Stimulated activated CD8-positive, alpha-beta memory T cell treated with anti-CD3 and anti-CD28 coated beads, Interleukin-4, amount 100 ng/mL, for 24 hours (primary cell): ENCODE results near the gene PHETA1.

Source experiments
- DNase-seq: peaks from one replicate; pipeline ENCODE4 v3.0.0-alpha.2; 2020; ENCODE audit warnings: low read depth

The PHETA1 gene

DNA sequence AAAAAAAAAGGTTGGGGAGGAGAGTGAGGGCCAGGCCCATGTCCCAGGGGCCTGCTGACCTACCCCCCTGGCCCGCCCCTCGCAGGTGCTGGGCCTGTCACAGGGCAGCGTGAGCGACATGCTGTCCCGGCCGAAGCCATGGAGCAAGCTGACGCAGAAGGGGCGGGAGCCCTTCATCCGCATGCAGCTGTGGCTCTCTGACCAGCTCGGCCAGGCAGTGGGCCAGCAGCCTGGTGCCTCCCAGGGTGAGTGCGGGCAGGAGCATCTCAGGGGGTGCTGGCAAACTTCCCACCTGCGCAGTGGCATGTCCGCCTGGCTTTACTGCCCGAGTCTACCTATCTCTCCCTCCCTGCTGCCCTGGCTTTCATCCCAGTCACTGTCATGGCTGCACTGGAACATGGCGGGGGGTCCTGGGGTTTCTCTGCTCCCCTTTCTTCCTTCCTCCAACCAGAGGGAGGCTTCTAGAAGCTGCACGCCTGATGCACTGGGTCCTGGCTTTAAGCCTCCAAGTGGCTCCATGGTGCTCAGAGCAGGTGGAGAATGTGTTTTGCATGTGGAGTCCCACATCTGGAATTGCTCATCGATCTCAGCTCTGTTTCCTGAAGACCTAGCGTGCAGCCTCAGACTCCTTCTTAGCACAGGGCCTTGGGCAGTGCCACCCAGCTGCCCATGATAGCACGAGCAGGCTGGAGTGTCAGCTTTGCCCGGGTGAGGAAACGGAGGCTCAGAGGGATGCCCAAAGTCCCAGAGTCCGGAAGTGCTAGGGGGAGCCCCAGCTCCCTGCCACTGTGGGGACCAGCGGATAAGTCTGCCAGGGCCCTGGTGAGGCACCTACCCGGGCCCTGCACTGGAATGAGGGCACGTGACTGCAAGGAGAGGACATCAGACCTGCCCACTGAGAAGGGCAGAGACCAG, 46.3 kb downstream of the PHETA1 start:
- DNase-seq, result no peak

DNA sequence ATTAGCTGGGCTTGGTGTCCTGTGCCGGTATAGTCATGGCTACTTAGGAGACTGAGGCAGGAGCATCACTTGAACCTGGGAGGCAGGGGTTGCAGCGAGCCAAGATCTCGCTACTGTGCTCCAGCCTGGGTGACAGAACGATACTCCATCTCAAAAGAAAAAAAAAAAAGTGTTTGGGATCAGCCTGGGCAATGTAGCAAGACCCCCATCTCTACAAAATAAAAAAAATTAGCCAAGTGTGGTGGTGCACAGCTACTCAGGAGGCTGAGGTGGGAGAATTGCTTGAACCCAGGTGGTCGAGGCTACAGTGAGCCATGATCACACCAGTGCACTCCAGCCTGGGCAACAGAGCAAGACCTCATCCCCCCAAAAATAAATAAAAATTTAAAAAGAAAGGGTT, 47.6 kb downstream of the PHETA1 start:
- no peak for DNase-seq

DNA sequence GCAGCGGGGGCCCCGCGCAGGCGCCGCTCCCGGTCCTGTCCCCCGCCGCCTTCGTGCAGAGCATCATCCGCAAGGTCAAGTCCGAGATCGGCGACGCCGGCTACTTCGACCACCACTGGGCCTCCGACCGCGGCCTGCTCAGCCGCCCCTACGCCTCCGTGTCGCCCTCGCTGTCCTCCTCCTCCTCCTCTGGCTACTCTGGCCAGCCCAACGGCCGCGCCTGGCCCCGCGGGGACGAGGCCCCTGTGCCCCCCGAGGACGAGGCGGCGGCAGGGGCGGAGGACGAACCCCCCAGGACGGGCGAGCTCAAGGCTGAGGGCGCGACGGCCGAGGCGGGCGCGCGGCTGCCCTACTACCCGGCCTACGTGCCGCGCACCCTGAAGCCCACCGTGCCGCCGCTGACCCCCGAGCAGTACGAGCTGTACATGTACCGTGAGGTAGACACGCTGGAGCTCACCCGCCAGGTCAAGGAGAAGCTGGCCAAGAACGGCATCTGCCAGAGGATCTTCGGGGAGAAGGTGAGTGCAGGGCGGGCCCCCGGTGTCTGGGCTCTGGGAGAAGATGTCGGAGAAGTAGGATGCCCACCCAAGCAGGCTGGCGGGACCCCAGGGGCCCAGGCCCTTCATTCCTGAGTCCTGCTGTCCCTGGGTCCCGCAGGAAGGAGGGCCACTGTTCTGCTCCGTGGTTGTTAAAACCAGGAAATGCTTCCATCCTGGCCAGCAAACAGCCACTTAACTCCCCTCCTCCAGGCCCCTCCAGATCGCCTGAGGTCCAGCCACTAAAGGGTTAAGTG, 48.4 kb downstream of the PHETA1 start:
- no peak for DNase-seq

DNA sequence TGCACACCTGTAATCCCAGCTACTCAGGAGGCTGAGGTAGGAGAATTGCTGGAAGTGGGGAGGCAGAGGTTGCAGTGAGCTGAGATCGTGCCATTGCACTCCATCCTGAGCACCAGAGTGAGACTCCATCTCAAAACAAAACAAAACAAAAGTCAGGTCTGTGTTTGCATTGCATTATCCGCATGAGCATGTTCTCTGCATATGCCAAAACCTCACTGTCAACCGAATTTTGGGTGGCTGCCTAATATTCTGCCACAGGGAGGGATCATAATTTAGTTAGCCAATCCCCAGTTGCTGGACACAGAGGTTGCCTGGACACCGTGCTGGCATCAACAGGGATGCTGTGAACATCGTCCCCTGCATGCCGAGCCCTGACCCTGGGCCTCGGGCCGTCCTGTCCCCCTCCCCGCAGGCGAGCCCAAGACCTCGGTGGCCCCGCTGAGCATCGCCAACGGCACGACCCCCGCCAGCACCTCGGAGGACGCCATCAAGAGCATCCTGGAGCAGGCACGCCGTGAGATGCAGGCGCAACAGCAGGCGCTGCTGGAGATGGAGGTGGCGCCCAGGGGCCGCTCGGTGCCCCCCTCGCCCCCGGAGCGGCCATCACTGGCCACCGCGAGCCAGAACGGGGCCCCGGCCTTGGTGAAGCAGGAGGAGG, 49.2 kb downstream of the PHETA1 start:
- DNase-seq, result no peak

DNA sequence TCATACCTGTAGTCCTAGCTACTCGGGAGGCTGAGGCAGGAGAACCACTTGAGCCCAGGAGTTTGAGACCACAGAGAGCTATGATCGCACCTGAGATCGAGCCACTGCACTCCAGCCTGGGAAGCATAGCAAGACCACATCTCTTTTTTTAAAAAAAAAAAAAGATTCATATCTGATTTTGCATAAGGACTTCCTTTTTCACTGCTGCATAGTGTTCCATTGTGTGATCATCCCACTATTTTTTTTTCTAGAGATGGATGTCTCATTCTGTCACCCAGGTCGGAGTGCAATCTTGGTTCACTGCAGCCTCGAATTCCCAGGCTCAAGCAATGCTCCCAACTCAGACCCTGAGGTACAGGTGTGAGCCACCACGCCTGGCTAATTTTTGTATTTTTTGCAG, 50.4 kb downstream of the PHETA1 start:
- no peak for DNase-seq

DNA sequence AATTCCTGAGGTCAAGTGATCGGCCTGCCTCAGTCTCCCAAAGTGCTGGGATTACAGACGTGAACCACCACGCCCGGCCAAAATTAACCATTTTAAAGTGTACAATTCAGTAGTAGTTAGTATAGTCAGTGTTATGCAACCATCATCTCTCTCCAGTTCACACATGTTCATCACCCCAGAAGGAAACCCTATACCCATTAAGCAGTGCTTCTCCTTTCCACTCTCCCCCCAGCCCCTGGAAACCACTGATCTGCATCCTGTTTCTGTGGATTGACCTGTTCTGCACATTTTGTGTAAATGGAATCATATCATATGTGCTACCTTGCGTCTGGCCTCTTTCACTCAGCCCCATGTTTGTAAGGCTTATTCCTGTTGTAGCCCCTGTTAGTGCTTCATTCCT, 52.2 kb downstream of the PHETA1 start:
- no peak for DNase-seq

DNA sequence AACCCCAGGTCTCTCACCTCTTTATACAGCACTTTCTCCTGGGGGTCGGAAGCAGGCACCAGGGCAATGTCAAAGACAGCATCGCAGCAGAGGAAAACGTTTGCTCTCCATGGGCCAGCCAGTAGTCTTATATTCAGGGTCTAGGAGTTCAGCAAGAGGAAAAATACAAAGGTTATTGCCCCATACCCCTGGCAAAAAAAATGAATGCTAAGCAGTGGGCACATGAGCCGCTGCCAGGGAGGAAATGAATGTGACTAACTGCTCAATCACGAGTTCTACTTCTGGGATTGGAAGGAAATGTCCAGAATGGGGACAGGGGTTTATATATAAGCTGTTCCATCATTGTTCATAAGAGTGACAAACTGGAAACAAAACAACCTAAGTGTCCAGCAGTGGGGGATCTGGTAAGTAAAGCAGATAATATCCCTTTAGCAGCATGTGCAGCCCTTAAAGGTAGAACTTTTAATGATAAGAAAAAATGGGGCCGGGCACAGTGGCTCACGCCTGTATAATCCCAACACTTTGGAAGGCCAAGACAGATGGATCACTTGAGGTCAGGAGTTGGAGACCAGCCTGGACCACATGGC, 53.8 kb downstream of the PHETA1 start:
- DNase-seq, result no peak

DNA sequence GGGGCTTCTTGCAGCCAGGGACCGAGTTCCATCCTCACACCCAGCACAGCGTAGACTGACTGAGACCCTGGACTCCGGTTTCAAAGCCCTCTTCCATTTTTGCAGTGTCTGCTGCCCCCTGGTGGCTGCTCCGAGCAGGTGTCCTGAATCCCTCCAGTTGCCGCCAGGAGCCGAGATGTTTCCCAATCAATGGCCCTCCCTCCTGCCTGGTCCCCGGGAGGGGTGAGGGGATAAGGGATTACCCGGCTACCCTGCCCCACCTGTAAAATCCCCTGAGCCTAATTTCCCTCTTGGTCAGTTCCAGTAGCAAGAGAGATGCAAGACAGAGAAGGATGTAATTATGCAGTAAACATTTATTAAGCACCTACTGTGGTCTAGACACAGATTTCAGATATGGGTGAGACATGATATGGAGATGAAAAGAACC, 55.0 kb downstream of the PHETA1 start:
- peak; percentile 61 for DNase-seq

DNA sequence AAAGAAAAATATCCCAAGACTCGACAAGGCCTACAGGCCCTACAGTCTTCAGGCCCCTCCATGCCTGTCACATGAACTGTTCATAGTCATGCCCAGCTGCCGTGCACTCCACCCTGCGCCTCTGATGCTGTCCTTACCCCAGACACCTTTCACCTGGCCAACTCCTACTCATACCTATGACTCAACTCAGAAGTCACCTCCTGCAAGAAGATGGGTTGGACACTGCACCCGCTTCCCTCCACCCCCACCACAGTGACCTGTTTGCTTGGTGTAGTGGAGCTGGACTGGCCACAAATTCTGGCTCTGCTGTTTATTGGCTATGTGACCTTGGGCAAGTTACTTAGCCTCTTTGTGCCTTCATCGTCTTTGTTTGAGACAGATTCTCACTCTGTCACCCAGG, 56.2 kb downstream of the PHETA1 start:
- no peak for DNase-seq

DNA sequence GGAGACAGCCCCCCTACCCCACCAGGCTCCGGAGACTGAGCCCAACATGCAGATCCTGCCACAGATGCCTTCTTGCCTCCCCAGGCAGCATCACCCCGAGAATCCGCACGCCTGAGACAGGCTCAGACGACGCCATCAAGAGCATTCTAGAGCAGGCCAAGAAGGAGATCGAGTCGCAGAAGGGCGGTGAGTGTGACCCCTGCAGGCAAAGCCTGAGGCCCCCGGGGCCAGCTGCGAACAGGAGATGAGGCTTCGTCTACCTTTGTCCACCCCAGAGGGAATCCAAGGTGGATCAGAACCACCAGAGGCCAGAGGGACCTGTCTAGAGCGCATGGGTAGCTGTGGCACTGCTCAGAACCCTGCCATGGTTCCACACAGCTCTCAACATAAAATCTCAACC, 56.9 kb downstream of the PHETA1 start:
- DNase-seq, result no peak

DNA sequence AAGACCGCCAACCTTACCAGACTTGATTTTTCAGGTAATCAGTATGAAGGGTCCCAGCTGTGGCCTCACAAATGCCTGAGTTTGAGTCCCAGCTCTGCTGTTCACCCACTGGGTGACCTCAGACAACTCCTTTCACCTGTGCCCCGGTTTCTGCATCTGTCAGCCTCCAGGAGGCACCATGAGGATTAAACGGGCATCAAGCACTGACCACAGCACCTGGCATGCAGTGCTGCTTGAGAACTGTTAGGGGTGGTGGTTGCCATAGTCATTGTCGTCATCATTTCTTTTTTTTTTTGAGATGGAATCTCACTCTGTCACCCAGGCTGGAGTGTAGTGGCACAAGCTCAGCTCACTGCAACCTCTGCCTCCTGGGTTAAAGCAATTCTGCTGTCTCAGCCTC, 57.9 kb downstream of the PHETA1 start:
- no peak for DNase-seq
